Measurements from ENCODE around the gene FLOT2.

- TF ChIP-seq POLR2A (IDR thresholded peaks at IDR 0.05; ENCODE audit: borderline replicate concordance, extremely low read depth, insufficient read depth, insufficient read length) (peak; percentile 7), SRF (IDR thresholded peaks at IDR 0.05; ENCODE audit: low read depth) (no peak), EZH2phosphoT487 (IDR thresholded peaks at IDR 0.05; ENCODE audit: borderline replicate concordance) (no peak), EZH2 (IDR thresholded peaks at IDR 0.05) (no peak), MAX (IDR thresholded peaks at IDR 0.05) (no peak), POLR2AphosphoS5 (IDR thresholded peaks at IDR 0.05; ENCODE audit: low read depth, low read length) (no peak), ZNF274 (IDR thresholded peaks at IDR 0.05; ENCODE audit: low read depth, low read length) (no peak), RAD21 (IDR thresholded peaks at IDR 0.05; ENCODE audit: low read depth) (no peak), YY1 (IDR thresholded peaks at IDR 0.05; ENCODE audit: extremely low read depth, insufficient replicate concordance, low read depth, low read length) (no peak)
- TF ChIP-seq, protein P1, sequence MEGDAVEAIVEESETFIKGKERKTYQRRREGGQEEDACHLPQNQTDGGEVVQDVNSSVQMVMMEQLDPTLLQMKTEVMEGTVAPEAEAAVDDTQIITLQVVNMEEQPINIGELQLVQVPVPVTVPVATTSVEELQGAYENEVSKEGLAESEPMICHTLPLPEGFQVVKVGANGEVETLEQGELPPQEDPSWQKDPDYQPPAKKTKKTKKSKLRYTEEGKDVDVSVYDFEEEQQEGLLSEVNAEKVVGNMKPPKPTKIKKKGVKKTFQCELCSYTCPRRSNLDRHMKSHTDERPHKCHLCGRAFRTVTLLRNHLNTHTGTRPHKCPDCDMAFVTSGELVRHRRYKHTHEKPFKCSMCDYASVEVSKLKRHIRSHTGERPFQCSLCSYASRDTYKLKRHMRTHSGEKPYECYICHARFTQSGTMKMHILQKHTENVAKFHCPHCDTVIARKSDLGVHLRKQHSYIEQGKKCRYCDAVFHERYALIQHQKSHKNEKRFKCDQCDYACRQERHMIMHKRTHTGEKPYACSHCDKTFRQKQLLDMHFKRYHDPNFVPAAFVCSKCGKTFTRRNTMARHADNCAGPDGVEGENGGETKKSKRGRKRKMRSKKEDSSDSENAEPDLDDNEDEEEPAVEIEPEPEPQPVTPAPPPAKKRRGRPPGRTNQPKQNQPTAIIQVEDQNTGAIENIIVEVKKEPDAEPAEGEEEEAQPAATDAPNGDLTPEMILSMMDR (IDR thresholded peaks at IDR 0.05 in 2 of 3, conservative IDR thresholded peaks at IDR 0.05 in 1 of 3; ENCODE audit: borderline replicate concordance in 1 of 3, insufficient read depth in 1 of 3, low read depth in 2 of 3, low read length in 2 of 3) = no peak
- TF ChIP-seq, protein P2, sequence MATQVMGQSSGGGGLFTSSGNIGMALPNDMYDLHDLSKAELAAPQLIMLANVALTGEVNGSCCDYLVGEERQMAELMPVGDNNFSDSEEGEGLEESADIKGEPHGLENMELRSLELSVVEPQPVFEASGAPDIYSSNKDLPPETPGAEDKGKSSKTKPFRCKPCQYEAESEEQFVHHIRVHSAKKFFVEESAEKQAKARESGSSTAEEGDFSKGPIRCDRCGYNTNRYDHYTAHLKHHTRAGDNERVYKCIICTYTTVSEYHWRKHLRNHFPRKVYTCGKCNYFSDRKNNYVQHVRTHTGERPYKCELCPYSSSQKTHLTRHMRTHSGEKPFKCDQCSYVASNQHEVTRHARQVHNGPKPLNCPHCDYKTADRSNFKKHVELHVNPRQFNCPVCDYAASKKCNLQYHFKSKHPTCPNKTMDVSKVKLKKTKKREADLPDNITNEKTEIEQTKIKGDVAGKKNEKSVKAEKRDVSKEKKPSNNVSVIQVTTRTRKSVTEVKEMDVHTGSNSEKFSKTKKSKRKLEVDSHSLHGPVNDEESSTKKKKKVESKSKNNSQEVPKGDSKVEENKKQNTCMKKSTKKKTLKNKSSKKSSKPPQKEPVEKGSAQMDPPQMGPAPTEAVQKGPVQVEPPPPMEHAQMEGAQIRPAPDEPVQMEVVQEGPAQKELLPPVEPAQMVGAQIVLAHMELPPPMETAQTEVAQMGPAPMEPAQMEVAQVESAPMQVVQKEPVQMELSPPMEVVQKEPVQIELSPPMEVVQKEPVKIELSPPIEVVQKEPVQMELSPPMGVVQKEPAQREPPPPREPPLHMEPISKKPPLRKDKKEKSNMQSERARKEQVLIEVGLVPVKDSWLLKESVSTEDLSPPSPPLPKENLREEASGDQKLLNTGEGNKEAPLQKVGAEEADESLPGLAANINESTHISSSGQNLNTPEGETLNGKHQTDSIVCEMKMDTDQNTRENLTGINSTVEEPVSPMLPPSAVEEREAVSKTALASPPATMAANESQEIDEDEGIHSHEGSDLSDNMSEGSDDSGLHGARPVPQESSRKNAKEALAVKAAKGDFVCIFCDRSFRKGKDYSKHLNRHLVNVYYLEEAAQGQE (IDR thresholded peaks at IDR 0.05; ENCODE audit: low read depth) = no peak
- TF ChIP-seq, protein P3, sequence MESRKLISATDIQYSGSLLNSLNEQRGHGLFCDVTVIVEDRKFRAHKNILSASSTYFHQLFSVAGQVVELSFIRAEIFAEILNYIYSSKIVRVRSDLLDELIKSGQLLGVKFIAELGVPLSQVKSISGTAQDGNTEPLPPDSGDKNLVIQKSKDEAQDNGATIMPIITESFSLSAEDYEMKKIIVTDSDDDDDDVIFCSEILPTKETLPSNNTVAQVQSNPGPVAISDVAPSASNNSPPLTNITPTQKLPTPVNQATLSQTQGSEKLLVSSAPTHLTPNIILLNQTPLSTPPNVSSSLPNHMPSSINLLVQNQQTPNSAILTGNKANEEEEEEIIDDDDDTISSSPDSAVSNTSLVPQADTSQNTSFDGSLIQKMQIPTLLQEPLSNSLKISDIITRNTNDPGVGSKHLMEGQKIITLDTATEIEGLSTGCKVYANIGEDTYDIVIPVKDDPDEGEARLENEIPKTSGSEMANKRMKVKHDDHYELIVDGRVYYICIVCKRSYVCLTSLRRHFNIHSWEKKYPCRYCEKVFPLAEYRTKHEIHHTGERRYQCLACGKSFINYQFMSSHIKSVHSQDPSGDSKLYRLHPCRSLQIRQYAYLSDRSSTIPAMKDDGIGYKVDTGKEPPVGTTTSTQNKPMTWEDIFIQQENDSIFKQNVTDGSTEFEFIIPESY (IDR thresholded peaks at IDR 0.05; ENCODE audit: extremely low read depth, insufficient replicate concordance, low read length) = no peak
These were observed 1.0 kb downstream of the FLOT2 start for GRCh38 chr17:28896491-28896883.

All from HCT116 (cell line).